ENCODE results near the gene STPG3.

Gene STPG3

DNA sequence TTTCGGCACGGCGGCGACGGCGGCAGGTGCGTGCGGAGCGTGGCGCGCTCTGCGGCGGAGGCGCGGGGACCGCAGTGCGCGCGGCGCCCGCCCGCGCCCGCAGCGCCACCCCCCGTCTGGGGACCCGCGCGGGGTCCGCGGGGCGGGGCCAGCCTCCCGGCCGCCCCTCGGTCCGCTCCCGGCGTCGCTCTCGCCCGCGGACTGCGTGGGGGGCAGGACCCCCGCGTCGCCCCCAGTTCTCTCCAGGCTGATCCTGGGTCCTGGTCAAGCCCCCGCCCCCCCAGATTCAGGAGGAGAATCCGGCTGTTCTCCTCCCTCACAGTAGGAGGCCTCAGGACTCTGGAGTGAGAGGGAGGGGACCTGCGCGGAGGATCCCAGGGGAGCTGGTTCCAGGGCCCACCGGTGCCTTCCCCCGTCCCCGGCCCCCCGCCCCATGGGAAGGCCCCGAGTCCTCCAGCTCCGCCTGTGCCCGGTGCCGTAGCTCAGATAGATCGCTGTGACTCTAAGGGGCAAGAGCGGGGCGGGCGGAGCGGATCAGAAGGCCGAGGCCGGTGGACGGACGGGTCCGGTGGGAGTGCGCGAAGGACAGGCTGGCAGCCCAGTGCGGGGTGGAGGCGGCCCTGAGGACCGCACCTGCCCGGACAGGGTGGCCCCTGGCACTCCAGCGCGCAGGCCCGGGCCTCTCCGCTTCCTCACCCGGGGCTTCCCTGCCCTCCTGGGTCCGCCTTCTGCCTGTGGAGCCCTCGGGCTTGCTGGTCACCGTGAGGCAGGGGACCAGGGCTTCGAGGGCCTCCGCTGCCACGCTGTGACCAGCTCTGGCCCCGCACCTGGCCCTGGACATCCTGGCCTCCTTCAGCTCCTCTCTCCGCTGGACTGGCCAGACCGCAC lies 28.7 kb upstream of the STPG3 start, which contains the start of gene RNF208:
Gene RNF208 (minus strand): TSS at position 51 of the 888 bp plus-strand sequence. CDS start 1,028 bp downstream, outside the sequence.
- no peak for DNase-seq

GRCh38 chr9:137223078-137223970 lies 27.8 kb upstream of the STPG3 start:
- DNase-seq: peak; percentile 98

- no peak for DNase-seq
Observed at GRCh38 chr9:137224830-137225694, 26.0 kb upstream of the STPG3 start, which contains the start of gene CYSRT1. Gene CYSRT1 (plus strand): TSS chr9:137225174. CDS start chr9:137225622, 448 bp downstream.

DNA sequence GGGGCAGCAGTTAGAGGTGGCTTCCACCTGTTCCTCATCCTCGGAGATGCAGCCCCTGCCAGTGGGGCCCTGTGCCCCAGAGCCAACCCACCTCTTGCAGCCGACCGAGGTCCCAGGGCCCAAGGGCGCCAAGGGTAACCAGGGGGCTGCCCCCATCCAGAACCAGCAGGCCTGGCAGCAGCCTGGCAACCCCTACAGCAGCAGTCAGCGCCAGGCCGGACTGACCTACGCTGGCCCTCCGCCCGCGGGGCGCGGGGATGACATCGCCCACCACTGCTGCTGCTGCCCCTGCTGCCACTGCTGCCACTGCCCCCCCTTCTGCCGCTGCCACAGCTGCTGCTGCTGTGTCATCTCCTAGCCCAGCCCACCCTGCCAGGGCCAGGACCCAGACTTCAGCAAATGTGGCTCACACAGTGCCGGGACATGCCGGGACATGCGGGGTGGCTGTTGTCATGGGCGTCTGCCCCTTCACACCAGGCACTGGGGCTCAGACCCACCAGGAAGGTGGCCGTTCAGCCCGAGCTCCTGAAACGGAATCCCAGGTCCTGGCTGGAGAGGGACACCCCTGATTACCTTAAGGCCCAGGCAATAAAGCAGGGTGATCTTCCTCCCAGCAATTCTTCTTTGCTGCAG lies 25.3 kb upstream of the STPG3 start:
- DNase-seq: no peak

GRCh38 chr9:137226338-137227053 lies 24.6 kb upstream of the STPG3 start:
- no peak for DNase-seq

DNA sequence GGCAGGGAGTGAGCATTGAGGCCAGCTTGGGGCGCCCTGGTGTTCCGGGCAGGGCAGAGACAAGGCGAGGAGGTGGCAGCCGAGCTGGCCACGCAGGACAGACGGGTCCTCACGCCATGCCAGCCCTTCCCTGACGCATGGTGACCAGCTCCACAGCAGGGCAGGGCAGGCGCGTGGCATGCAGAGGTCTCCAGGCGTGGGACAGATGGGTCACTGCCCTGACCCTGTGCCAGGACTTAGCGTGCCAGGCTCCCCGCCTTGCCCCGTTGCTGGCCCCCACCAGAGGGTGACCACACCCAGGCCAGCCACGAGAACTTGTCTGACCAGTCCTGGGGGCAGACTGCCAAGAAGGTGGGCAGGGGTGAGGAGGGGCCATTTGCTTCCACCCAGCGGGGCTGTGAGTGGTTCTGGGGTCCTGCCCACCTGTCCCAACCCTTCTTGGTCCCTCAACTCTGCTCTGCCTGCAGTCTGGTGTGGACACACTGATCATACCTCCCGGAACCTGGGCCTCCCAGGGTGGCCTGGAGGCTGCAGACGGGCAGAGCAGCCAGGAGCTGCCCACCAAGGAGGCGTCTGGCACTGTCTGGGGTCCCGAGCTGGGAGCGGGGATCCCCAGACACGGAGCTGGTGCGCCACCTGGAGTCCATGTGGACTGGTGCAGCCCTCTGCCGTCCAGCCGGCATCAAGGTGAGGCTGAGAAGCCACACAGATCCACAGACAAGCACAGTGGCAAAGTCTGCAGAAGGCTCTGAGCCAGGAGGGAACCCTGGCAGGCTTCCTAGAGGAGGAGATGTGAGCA lies 23.8 kb upstream of the STPG3 start, which contains the start of gene RNF224:
Gene RNF224 (plus strand): TSS at position 449 of the 799 bp plus-strand sequence. CDS start 834 bp downstream, outside the sequence.
- DNase-seq: peak; percentile 82

- no peak for DNase-seq
Observed at GRCh38 chr9:137227853-137228505, 23.1 kb upstream of the STPG3 start.

DNA sequence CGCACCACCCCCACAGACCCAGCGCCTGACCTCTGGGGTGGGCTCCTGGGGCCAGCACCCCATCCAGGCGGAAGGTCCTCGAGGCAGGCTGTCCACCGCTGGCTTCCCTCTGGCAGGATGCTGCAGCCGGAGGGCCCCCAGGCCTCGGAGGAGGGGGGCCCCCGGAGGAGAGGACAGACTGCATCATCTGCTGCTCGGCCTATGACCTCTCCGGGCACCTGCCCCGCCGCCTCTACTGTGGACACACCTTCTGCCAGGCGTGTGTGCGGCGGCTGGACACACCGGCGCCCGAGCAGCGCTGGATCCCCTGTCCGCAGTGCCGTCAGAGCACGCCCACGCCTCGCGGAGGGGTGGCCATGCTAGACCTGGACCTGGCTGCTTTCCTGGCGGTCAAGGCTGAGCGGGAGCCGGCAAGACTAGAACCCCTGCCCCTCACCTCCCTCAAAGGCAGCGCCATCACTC lies 22.5 kb upstream of the STPG3 start:
- no peak for DNase-seq

- DNase-seq: no peak
Observed at GRCh38 chr9:137228968-137229896, 21.9 kb upstream of the STPG3 start.

GRCh38 chr9:137229903-137230704 lies 21.0 kb upstream of the STPG3 start:
- no peak for DNase-seq

DNA sequence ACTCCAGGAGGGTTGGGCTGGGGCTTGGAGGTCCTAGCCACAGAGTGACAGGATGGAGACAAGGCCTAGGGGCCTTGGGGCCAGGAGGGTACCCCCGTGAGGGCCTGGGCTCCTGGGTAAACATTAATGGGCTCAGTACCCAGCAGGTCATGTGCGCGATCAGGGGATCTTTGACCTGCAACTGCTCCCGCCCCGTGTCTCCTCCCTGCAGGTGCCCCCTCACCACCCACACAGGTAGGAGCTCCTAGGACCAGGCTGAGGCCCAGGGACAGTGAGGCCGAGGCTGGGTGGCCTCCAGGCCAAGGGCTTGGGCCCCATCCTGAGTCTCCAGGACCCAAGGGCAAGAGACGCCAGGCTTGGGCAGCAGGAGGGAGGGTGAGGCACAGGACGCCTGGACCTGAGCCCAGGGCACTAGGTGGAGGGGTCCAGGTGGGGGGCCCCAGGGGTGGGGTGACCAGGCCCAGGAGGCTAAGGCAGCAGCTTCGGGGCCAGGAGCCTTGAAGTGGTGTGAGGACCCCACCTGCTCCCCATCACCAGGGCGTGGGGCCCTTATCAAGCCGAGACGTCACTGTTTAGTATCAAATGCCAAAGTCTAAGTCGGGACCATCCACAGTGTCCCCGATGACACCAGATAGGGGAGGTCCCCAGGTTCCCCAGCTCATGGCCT lies 20.2 kb upstream of the STPG3 start, which contains the start of gene SLC34A3:
Gene SLC34A3 (plus strand): TSS at position 197 of the 667 bp plus-strand sequence. CDS start 802 bp downstream, outside the sequence.
- no peak for DNase-seq

DNA sequence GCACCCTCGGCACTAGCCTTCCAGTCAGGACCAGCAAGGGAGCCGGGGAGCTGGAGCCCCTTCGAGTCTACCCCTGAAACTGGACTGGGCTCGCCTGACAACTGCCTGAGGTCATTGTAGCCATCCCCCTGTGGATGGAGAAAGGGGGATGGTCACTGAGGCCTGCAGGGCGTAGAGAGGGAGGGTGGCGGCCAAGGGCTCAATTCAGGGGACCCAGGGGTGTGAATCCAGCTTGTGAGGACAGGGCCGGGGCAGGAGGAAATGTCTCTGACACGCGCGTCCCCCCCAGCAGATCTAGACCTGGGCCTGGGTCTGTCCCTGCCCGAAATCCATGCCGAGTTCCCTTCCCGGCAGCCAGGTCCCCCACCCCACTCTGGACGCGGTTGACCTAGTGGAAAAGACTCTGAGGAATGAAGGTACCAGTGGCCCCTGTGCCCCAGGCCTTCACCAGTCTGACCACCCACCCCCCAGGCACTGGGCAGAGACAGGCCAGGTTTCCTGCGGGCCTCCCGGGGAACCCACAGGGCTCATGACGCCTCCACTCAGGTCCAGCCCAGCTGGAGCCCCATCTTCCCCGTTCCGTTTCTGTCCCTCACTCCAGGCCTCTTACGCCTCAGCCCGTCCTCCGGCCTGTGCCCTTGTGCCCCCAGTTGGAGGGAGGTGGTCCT lies 19.6 kb upstream of the STPG3 start:
- DNase-seq: no peak

- no peak for DNase-seq
Observed at GRCh38 chr9:137232101-137232500, 19.0 kb upstream of the STPG3 start.

DNA sequence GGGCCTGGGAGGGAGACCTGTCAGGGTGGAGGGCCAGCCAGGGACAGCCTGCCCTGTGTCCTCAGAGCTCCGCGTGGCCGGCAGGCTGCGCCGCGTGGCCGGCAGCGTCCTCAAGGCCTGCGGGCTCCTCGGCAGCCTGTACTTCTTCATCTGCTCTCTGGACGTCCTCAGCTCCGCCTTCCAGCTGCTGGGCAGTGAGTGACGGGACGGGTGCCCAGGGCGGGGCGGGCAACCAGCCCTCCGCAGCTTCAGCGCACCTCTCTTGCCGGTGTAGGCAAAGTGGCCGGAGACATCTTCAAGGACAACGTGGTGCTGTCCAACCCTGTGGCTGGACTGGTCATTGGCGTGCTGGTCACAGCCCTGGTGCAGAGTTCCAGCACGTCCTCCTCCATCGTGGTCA lies 18.6 kb upstream of the STPG3 start:
- DNase-seq: no peak

DNA sequence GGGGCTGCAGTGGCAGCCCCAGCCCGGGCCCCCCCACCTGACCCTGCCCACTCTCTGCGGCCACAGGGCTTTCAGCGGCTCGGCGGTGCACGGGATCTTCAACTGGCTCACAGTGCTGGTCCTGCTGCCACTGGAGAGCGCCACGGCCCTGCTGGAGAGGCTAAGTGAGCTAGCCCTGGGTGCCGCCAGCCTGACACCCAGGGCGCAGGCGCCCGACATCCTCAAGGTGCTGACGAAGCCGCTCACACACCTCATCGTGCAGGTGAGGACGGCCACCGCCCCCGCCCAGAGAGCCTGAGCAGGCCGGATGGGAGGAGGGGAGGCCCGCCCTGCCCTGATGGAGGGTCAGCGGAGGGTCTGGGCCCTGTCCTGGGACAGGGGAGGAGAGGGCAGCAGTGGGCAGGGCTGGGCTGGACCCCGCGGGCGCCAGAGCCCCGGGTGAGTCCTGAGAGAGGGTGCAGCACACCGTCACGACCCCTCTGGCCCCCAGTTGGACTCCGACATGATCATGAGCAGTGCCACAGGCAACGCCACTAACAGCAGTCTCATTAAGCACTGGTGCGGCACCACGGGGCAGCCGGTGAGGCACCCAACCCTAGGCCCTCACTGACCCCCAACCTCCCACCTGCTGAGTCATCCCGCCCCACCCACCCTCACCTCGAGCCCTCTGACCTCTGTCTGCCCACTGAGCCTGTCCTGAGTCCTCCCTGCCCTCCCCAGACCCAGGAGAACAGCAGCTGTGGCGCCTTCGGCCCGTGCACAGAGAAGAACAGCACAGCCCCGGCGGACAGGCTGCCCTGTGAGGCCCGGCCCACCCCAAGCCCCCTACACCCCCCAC lies 17.7 kb upstream of the STPG3 start:
- DNase-seq: no peak

Measured in stimulated activated CD4-positive, alpha-beta T cell treated with anti-CD3 and anti-CD28 coated beads, Interleukin-4, amount 100 ng/mL, for 1 hour (primary cell).